TTC549 (cell line): ENCODE results near the gene HJURP.
"Not testable (repeated sequence)": the region's sequence is repeated elsewhere in the genome, so short reads cannot be mapped to it uniquely, and the experiment has no call there.

Experiments used
- FAIRE-seq: peaks from 2 replicates; lab custom pipeline; 2012; peaks lifted over from hg19 to GRCh38; lab: Jason Lieb, UNC

The HJURP gene

DNA sequence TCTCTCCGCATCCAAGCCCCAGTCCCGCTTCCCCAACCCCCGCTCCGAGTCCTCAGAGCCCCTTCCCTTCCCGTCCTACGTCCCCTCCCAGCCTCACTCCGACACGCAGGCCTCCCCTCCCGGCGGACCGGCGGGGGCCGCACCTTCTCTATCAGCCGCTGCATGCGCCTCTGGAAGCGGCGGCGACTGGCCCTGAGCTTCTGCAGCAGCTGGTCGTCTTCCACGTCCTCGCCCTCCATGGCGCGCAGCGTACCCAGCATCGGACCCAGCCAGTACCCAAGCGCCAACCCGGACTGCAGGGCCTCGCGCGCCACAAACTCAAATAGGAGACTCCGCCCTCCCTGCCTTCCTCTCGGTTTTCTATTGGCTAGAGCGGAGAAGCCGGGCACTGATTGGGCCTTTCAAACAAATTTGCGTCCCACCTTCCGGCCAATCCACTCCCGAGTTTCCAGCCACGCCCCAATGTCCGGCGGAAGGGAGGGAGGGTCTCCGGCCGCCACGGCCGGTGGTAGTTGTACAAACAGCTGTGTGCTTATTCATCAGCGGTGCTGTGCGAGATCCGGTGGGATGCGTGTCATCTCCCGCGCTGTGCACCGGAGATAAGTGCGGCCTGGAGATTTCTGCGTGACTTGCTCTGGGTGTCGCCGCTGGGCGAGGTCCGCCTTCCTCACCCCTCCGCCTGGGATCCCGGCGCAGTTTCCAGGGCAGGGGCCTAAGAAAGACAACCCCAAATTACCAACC, at the start of gene HJURP:
TSS of gene HJURP (minus strand) at position 295 of the 741 bp plus-strand sequence. CDS start at position 260, 35 bp downstream.
- FAIRE-seq: peak; percentile 93

- FAIRE-seq: no peak
Observed at GRCh38 chr2:233901884-233902283, 47.5 kb upstream of the HJURP start.

DNA sequence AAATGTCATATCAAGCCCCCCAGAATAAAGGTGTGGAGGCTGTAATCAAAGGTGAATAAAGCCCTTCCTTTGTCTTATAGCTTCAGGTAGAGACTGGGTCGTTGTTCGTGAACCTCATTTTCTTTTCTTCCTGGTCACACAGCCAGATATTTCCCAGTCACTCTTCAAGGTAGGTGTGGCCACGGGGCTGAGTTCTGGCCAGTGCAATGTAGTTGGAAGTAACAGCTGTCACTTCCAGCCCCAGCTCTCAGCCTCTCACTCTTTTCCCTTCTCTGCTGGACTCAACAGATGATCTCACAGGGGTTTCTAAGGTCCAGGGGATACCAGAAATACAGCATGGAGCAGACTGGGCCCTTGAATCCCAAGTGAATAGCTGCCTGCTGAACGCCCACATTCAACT, 47.0 kb upstream of the HJURP start:
- no peak for FAIRE-seq

DNA sequence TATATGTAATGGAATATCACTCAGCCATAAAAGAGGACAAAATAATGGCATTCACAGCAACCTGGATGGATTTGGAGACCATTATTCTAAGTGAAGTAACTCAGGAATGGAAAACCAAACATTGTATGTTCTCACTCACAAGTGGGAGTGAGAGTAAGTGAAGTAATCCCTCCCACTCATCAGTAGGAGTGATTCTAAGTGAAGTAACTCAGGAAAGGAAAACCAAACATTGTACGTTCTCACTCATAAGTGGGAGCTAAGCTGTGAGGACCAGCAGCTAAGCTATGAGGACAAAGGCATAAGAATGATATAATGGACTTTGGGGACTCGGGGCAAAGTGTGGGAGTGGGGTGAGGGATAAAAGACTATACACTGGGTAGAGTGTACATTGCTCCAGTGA, 41.9 kb upstream of the HJURP start:
- FAIRE-seq: not testable (repeated sequence)

- FAIRE-seq: no peak
Observed at GRCh38 chr2:233892793-233893192, 38.5 kb upstream of the HJURP start.

GRCh38 chr2:233882353-233882752, 28.0 kb upstream of the HJURP start:
- FAIRE-seq: no peak

DNA sequence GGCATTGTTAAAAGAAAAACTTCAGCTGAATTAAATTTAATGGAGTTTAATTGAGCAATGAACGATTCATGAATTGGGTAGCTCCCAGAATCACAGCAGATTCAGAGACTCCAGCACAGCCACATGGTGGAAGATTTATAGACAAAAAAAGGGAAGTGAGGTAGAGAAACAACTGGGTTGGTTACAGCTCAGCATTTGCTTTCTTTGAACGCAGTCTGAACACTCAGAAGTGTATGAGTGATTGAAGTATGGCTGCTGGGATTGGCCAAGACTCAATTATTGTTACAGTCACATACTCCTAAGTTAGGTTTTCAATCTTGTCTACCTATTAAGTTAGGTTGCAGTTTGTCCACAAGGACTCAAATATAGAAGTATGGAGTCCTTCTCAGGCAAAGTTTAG, 17.8 kb upstream of the HJURP start:
- FAIRE-seq: not testable (repeated sequence)

- FAIRE-seq: no peak
Observed at GRCh38 chr2:233871432-233871831, 17.1 kb upstream of the HJURP start.

- FAIRE-seq: no peak
Observed at GRCh38 chr2:233867993-233868532, 13.7 kb upstream of the HJURP start, which contains the start of gene MSL3B. MSL3B (minus strand) TSS chr2:233868386.

GRCh38 chr2:233866479-233866878, 12.1 kb upstream of the HJURP start:
- FAIRE-seq: no peak

GRCh38 chr2:233865838-233866237, 11.5 kb upstream of the HJURP start:
- FAIRE-seq: no peak

DNA sequence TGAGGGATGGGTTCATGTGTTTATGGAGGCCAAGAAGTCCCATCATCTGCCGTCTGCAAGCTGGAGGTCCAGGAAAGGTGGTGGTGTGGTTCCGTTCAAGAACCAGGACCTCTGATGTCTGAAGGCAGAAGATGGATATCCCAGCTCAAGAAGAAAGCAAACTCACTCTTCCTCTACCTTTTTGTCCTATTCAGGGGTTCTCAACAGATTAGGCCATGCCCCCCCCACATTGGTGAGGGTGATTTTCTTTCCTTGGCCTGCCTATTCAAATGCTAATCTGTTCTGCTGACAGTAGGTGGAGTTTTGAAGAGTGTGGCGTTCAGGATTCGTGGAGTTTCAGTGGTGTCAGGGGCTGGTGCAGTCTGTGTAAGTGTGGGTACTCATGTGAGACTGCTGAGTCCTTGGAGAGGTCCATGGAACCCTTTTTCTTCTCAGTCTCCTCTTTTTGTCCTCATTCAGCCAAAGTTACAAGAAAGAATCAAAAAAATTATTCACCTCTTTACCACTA, 8.0 kb upstream of the HJURP start:
- FAIRE-seq: no peak

DNA sequence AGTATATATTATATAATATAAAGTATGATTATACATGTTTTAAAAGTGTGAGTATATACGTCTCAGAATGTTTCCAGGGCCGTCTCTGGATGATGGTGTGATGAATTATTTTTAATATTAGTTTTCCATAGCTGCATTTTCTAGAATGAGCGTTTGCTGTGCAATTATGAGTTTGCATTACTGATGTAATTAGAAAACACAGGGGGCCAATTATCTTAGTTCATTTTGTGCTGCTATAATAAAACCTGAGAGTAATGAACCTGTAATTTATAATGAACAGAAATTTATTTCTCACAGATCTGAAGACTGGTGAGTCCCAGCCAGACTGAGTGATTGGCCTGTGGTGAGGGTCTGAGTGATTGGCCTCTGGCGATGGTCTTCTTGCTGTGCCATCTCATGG, 4.0 kb upstream of the HJURP start:
- no peak for FAIRE-seq

GRCh38 chr2:233857511-233858141, 3.3 kb upstream of the HJURP start:
- no peak for FAIRE-seq

- FAIRE-seq: no peak
Observed at GRCh38 chr2:233856184-233856583, 1.8 kb upstream of the HJURP start.

DNA sequence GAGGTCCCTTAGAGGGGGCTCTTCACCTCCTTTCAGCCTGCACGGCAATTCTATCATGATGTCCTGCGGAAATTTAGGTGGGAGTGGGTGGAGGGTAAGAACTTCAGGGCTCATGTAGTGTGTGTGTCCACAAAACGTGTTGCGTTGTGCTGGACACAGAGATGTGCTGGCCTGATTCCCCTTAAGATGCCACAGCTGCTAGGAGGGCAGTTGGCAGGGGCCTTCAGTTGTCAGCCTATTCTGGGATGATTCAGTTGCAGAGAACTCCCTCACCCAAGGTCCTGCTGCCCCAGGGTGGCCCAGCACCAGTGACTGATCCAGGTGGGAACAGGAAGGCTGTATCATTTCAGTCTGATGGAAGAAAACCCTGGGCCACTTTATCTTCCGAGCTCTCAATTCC, 1.0 kb upstream of the HJURP start:
- no peak for FAIRE-seq

GRCh38 chr2:233853883-233854240, 473 bp downstream of the HJURP start:
- FAIRE-seq: no peak

DNA sequence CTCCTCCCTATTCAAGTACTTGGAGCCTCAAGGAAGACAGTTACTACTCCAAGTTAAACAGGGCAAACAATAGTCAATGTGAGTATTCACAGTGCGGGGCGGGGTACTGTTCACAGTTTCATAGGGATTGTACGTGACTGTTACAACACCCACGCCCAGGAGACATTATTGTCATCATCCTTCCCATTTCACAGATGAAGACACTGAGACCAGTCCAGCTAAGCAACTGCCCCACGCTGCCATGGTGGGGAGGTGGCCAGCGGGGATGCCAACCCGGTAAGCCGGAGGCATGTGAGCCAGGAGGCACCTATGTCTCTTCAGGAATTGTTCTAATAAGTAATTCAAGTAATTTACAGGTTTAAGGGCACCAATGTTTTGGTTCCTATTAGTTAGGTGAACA, 982 bp downstream of the HJURP start:
- no peak for FAIRE-seq

GRCh38 chr2:233852056-233852455, 2.3 kb downstream of the HJURP start:
- no peak for FAIRE-seq

DNA sequence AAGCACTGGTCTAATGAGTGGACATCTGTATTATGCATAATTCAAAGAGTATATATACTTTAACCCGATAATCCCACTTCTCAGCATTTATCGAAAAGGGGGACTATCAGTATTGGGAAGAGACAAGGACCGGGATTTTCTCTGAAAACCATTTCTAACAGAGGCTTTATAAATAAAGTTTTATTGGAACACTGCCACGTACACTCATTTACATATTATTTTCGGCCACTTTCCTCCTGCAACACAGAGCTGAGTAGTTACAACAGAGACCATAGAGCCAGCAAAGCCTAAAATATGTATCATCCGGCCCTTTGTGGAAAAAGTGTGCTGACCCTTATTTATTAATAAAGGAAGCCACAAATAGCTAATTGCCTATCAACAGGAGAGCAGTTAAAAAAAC, 3.2 kb downstream of the HJURP start:
- FAIRE-seq: no peak

DNA sequence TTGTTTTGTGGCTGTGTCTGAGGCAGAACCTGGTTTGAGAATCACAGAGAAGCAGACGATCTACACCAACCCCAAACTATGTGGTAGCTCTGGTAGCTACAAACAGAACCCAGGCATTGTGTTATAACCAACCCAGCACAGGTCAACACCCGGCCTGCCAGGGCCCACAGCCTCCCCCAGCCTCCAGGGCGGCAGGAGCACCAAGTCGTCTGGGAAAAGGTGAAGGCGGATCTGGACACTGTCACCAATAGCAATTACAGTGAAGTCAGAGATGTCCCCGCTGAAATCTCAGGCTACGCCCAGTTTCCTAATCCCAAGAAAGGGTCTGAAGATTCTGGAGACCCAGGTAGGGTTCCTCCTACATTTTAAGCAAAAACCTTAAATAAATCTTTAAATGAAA, 3.6 kb downstream of the HJURP start:
- FAIRE-seq: no peak

- no peak for FAIRE-seq
Observed at GRCh38 chr2:233849607-233850271, 4.6 kb downstream of the HJURP start.

GRCh38 chr2:233848276-233848675, 6.1 kb downstream of the HJURP start:
- no peak for FAIRE-seq
